Peyer's patch (tissue), 4 donors: ENCODE results near the gene ARL2BP. TPM values are rescaled to one million over a fixed set of nuclear protein-coding genes. Genes with fewer than 3 reads are reported as not detected.

Experiments
- DNase-seq, 3 donors: peaks; one replicate each; pipeline ENCODE4 v3.0.0-alpha.2; 2017 to 2019
- H3K27ac ChIP-seq, 4 donors: fragments of 200-600 bp; sonication (generic); one replicate each; pipeline ENCODE4 v1.5.1; 2016 to 2019
- H3K27me3 ChIP-seq, 2 donors: fragments of 200-600 bp; sonication (generic); one replicate each; pipeline ENCODE4 v1.5.1; 2019
- H3K36me3 ChIP-seq, 3 donors: fragments of 200-600 bp; sonication (generic); one replicate each; pipeline ENCODE4 v1.5.1; 2016 to 2019
- H3K4me1 ChIP-seq, 4 donors: fragments of 200-600 bp; sonication (generic); one replicate each; pipeline ENCODE4 v1.5.1; 2016 to 2019
- H3K4me3 ChIP-seq, 4 donors: fragments of 200-600 bp; sonication (generic); 1 replicate in 3 of 4; 2 replicates in 1 of 4; pipeline ENCODE4 v1.5.1; 2016 to 2019; ENCODE audit warnings: mild to moderate bottlenecking in 1 of 4
- H3K9me3 ChIP-seq, 4 donors: fragments of 200-600 bp; sonication (generic); one replicate each; pipeline ENCODE4 v1.5.1; 2016 to 2019; ENCODE audit warnings: mild to moderate bottlenecking in 1 of 4
- CTCF ChIP-seq, 6 experiments: fragments of 450-650 bp in 4 of 6; fragments of 200-600 bp in 2 of 6; sonication (generic) in 1 of 6; IDR thresholded peaks; one replicate each; pipeline ENCODE4 v1.5.1; 2017 to 2019; ENCODE audit warnings: antibody characterized with exemption in 6 of 6, mild to moderate bottlenecking in 3 of 6, moderate library complexity in 1 of 6
- POLR2A ChIP-seq, 2 donors: fragments of 450-650 bp; IDR thresholded peaks; one replicate each; pipeline ENCODE4 v1.5.1; 2017; ENCODE audit warnings: antibody characterized with exemption in 2 of 2, mild to moderate bottlenecking in 2 of 2, moderate library complexity in 2 of 2
- total RNA-seq, 4 donors: library from RNA; depleted of rRNA; stranded (reverse); fragments of >200 nt; gene quantifications; one replicate each; pipeline ENCODE4 v1.1.0, GENCODE V29; 2016

The ARL2BP gene
- total RNA-seq, 4 donors from 2014 or later = 25.2 to 55.3 (median 31.5) TPM

- Histone ChIP-seq H3K9me3 (no peaks in the 10 kb centered on the region), H3K27ac (no peak overlapping the region), H3K4me1 (peaks cover 0 to 12% (median 2%) of the 10 kb centered on the region in 4 donors), H3K4me3 (no peak overlapping the region), H3K36me3 (peaks cover 0 to 92% (median 0%) of the 10 kb centered on the region in 3 donors), H3K27me3 (no peaks in the 10 kb centered on the region)
- no peak for TF ChIP-seq POLR2A (IDR thresholded peaks at IDR 0.05)
- no peak for TF ChIP-seq CTCF (IDR thresholded peaks at IDR 0.05)
- DNase-seq = no peak
Measured at GRCh38 chr16:57251352-57251751, 6.3 kb downstream of the ARL2BP start.

DNA sequence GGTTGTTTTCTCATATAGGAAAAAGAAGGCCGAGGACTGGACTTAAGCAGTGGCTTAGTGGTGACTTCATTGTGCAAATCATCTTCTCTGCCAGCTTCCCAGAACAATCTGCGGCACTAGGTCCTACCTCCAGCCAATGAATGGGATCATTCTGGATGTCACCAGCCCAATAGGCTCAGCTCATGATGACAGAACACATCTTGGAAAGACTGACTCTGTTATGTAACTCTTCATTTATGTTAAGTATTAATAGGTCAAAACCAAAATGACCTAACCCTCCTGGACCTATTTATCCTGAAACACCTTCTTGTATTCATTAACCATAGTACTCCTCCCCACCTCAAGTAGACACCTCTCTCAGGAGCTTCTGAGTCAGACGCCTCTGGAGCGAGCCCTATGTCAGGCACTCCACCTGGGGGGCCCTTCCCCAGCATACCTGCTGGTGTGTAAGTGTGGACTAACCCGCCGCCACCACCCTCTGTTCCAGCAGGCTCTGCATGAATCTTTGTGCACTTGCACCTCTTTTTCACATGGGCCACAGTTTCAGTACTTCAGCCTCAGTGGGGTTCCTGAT lies 7.2 kb downstream of the ARL2BP start:
- H3K4me1 ChIP-seq = peaks cover 0 to 9% (median 2%) of the 10 kb centered on the region in 4 donors
- H3K36me3 ChIP-seq = peaks cover 0 to 94% (median 0%) of the 10 kb centered on the region in 3 donors
- no peak overlapping the region for H3K4me3 ChIP-seq
- DNase-seq = no peak
- TF ChIP-seq CTCF (IDR thresholded peaks at IDR 0.05) (no peak), POLR2A (IDR thresholded peaks at IDR 0.05) (peak in 1 of 2 donors; percentile 45)
- no peaks in the 10 kb centered on the region for H3K27me3 ChIP-seq
- H3K27ac ChIP-seq = no peak overlapping the region
- no peaks in the 10 kb centered on the region for H3K9me3 ChIP-seq

DNA sequence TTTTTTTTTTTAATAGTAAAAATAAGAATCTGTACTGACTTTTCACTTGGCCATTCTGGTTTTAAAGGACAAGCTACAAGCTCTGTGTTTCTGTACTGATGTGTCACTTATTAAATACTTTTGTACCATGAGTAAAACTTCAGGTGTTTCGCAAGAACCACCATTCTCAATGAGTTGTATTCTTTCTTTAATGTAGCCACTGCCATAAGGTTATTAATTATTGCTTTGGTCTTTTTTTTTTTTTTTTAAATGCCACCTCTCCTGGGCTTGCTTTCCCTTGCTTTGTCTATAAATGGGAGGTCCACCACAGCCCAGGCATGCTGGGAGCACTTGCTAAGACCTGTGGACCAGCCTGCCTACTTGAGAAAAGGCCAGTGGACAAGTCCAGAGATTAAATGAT lies 8.4 kb downstream of the ARL2BP start:
- peaks cover 0 to 96% (median 0%) of the 10 kb centered on the region in 3 donors for H3K36me3 ChIP-seq
- no peak for TF ChIP-seq POLR2A (IDR thresholded peaks at IDR 0.05)
- TF ChIP-seq CTCF (IDR thresholded peaks at IDR 0.05) = no peak
- no peaks in the 10 kb centered on the region for H3K27me3 ChIP-seq
- no peaks in the 10 kb centered on the region for H3K9me3 ChIP-seq
- H3K4me1 ChIP-seq = peaks cover 0 to 9% (median 2%) of the 10 kb centered on the region in 4 donors
- DNase-seq = no peak
- no peak overlapping the region for H3K4me3 ChIP-seq
- no peak overlapping the region for H3K27ac ChIP-seq

DNA sequence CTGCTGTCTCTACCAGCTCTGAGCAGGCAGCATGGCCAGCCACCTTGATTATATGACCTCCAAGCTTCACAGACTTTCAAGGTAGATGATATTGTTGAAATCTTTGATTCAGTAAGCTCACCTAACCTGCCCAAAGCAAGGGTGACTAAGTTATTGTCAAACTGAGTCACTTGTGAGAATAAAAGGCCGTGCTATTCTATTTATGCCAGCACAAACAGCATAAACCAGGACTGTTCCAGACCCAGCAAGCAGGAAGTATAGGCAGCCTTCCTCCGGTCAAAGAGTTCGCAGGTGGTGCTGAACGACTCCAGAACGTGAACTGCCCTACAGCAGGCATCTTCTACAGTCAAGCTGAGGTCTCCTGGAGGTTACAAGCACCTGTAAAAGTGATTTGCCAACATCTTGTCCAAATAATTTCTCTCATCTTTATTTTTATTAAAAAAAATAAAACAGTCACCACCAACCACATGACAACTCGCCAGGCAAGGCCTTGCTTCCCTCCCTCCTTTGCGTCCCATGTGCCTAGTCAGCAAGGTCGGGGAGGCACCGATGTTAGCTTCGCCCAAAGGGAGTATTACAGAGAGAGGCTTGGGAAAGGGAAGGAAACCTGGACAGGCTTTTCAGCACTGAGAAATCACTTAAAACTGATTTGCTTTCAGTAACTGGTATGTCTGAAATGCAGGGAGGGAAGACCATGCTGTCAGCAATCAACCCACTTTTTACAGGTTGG lies 10.8 kb downstream of the ARL2BP start:
- H3K27ac ChIP-seq = no peak overlapping the region
- no peaks in the 10 kb centered on the region for H3K9me3 ChIP-seq
- H3K36me3 ChIP-seq = peaks cover 0 to 77% (median 0%) of the 10 kb centered on the region in 3 donors
- TF ChIP-seq POLR2A (IDR thresholded peaks at IDR 0.05) (no peak), CTCF (IDR thresholded peaks at IDR 0.05) (no peak)
- DNase-seq = peak in 1 of 3 donors; percentile 33
- no peak overlapping the region for H3K4me3 ChIP-seq
- H3K4me1 ChIP-seq = peaks cover 0 to 9% (median 3%) of the 10 kb centered on the region in 4 donors
- H3K27me3 ChIP-seq = no peaks in the 10 kb centered on the region

DNA sequence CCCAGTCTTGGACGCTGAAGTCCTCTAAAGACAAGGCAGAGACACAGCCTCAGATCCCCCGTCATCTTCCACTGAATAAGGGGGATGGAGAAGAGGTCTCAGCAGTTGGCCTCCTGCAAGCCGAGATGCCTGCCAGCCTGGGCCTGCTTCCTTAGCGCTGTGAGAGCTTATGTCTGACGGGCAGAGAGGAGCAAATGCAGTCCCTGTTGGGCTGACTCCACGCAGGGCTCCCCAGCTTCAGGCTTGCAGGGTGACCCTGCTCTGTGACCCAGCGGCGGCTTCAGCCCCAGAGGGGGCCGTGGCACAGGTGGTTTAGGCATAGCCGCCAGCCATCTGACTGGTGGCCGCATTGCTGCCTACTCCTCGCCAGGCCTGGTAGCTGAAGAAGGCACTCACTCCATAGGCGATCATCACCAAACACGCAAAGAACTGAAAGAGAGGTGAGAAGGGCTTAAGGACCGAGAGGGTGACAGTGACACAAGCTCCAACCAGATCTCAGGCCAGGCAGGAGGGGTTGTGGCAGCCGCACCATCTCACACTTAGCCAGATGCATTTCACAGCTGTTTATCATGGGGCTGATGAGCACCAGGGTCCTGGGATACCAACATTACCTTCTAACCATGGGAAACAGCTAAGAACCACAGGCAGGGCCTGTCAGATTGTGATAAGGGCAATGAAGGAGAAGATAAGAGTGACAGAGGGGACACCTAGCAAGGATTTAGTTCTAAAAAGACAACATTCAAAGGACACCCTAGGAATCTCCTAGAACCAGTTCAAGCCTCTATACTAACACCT lies 11.7 kb downstream of the ARL2BP start:
- Histone ChIP-seq H3K9me3 (no peaks in the 10 kb centered on the region), H3K36me3 (peaks cover 0 to 68% (median 0%) of the 10 kb centered on the region in 3 donors), H3K4me3 (no peak overlapping the region), H3K4me1 (peaks cover 0 to 9% (median 3%) of the 10 kb centered on the region in 4 donors), H3K27ac (no peak overlapping the region), H3K27me3 (no peaks in the 10 kb centered on the region)
- TF ChIP-seq CTCF (IDR thresholded peaks at IDR 0.05) = no peak
- DNase-seq = peak in 1 of 3 donors; percentile 36
